Epithelial cell of proximal tubule (primary cell): ENCODE results near the gene NHP2. TPM values are rescaled to one million over a fixed set of nuclear protein-coding genes. Genes with fewer than 3 reads are reported as not detected.

Experiments
- DNase-seq: peaks from one replicate; pipeline ENCODE4 v3.0.0-alpha.2; 2011; ENCODE audit warnings: low read depth
- H3K4me3 ChIP-seq: 2 replicates; pipeline ENCODE4 v1.5.1; 2011; ENCODE audit warnings: low read depth, mild to moderate bottlenecking, low read length
- total RNA-seq: library from RNA; depleted of rRNA; stranded (reverse); fragments of >200 nt; gene quantifications from 2 replicates; pipeline ENCODE4 v1.2.3, GENCODE V29; 2015
- TF ChIP-seq, protein P1 (sequence below): conservative IDR thresholded peaks from 2 replicates; pipeline ENCODE4 v1.5.1; 2012; ENCODE audit warnings: low read depth, mild to moderate bottlenecking, low read length

The NHP2 gene
- total RNA-seq, 1 donor from 2014 or later, result 392 TPM

GRCh38 chr5:178176791-178177190 lies 23.1 kb upstream of the NHP2 start:
- no peak for DNase-seq
- no peak overlapping the region for H3K4me3 ChIP-seq
- TF ChIP-seq, protein P1, sequence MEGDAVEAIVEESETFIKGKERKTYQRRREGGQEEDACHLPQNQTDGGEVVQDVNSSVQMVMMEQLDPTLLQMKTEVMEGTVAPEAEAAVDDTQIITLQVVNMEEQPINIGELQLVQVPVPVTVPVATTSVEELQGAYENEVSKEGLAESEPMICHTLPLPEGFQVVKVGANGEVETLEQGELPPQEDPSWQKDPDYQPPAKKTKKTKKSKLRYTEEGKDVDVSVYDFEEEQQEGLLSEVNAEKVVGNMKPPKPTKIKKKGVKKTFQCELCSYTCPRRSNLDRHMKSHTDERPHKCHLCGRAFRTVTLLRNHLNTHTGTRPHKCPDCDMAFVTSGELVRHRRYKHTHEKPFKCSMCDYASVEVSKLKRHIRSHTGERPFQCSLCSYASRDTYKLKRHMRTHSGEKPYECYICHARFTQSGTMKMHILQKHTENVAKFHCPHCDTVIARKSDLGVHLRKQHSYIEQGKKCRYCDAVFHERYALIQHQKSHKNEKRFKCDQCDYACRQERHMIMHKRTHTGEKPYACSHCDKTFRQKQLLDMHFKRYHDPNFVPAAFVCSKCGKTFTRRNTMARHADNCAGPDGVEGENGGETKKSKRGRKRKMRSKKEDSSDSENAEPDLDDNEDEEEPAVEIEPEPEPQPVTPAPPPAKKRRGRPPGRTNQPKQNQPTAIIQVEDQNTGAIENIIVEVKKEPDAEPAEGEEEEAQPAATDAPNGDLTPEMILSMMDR, result no peak

- TF ChIP-seq, protein P1, result no peak
- DNase-seq, result no peak
- H3K4me3 ChIP-seq, result no peak overlapping the region
Observed at GRCh38 chr5:178174456-178174855, 20.8 kb upstream of the NHP2 start.

DNA sequence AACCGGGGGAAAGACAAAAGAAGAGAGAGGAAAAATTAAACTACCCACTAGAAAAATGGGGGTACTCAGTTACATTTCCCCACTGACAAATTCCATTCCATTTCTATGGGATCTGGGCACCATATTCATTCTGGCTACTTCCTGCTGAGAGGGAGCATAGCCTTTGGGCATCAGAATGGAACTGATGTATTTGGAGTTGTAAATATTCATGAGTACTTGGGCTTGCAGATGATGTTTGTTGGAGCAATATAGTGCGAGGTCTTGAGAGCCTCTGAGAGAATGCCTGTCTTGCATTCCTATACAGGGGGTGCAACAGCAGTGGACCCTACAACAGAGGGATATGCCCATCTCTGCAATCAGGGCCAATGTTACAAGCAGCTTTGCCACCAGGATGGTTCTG lies 16.8 kb upstream of the NHP2 start:
- no peak for DNase-seq
- TF ChIP-seq, protein P1, result no peak
- H3K4me3 ChIP-seq, result no peak overlapping the region

- H3K4me3 ChIP-seq, result no peak overlapping the region
- TF ChIP-seq, protein P1, result no peak
Observed at GRCh38 chr5:178165581-178165980, 11.9 kb upstream of the NHP2 start.

DNA sequence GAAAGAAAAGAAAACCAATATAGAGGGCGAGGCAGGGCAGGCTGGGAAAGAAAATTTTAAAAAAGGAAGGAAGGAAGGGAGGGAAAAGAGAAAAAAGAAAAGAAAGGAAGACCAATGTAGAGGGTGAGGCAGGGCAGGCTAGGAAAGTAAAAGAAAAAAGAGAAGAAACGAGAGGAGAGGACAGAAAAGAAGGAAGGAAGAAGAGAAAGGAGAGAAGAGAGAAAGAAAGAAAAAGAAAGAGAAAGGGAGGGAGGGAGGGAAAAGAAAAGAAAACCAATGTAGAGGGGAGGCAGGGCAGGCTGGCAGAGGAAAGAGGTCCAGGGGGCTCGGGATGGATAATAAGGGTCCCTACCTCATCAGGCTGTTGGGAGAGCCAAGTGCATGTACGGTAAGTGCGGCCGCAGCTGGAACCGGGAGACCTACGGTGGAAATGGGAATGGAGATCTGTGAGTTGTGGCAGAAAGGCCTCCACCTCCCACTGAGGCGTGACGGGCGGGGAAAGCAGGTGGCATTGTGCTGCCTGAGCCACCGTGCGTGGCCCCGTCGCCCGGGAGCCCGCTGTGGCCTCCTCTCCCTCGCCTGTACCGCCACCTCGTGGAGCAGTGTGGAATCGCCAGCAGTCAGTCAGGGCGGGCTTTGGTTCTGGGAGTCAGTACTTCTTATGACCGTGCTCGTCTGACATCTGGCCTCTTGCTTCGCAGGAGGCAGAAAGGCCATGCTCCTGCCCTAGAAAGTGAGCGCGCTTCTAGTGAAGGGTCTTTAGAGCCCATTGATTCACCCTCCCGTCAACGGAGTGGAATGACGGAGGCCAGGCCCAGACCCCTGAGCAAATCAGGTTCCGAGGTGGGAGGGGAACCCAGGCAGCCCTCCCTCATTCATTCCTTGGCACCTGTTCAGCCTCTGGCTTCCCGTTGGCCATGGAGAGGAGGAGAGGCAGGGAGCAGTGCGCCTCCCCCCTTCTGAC lies 10.4 kb upstream of the NHP2 start:
- DNase-seq, result no peak
- TF ChIP-seq, protein P1, result peak; percentile 94
- peak overlapping the region; percentile 31 for H3K4me3 ChIP-seq

More at GRCh38 chr5:178165581-178165980, 11.9 kb upstream of the NHP2 start:
- no peak for DNase-seq

DNA sequence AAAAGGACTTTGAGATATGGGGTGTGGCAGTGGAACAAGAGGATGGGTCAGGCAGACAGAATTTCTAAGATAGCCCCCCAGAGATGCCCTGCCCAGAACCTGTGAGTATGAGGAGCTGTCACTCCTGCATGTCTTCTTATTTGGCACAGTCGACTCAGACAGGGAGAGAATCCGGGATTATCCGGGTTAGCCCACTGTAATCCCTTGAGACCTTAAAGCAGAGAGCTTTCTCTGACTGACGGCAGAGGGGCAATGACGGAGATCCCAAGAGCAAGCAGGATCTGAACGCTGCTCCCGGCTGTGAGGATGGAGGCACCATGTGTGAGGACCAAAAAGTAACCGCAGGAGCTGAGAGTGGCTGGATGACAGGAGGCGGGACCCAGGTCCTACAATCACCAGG lies 8.8 kb upstream of the NHP2 start:
- no peak overlapping the region for H3K4me3 ChIP-seq
- DNase-seq, result no peak
- TF ChIP-seq, protein P1, result no peak
